ENCODE data around the gene SCMH1. TPM values are rescaled to one million over a fixed set of nuclear protein-coding genes. Genes with fewer than 3 reads are reported as not detected.
"Not testable (repeated sequence)": the region's sequence is repeated elsewhere in the genome, so short reads cannot be mapped to it uniquely, and the experiment has no call there.

SCMH1 gene
- total RNA-seq, 1 experiment from 2014 or later = 20.3 TPM

DNA sequence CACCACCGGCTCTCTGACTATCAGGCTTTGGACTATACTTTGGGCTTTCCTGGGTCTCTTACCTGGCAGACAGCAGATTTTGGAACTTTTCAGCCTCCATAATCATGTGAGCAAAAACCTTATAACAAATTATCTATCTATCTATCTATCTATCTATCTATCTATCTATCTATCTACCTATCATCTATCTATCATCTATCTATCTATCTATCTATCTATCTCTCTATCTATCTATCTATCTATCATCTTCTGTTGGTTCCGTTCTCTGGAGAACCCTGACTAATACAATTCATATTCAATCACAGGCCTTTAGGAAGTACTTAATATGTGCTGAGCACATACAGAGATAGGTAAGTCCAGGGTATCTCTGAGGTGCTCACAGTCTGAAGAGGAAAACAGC lies 18.7 kb upstream of the SCMH1 start:
- in situ Hi-C loops (cut with HindIII; ENCODE audit: low pct_unique_long_range_greater_than_20kb, low sequenced_read_pairs) = no loop called here
- no peak for DNase-seq (ENCODE audit: low read depth)

DNA sequence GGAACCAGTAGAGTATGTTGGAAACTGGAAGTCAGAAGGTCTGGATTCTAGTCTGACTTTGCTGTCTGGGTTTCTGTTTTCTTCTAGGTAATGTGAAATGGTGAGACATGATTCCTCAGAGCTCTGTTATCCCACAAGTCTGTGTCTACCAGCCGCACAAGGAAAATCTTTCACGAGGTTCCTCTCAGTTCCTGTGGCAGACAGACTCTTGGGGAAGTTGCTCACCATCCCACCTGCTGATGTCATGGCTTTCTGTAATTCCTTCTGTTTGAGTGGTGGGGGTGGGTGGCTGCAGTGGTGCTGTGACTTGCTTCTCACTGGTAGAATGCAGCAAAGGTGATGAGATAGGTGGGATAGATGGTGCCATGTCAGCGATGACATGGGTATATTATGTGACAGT lies 17.1 kb upstream of the SCMH1 start:
- in situ Hi-C loops (cut with HindIII; ENCODE audit: low pct_unique_long_range_greater_than_20kb, low sequenced_read_pairs) = no loop called here
- DNase-seq (ENCODE audit: low read depth) = no peak

DNA sequence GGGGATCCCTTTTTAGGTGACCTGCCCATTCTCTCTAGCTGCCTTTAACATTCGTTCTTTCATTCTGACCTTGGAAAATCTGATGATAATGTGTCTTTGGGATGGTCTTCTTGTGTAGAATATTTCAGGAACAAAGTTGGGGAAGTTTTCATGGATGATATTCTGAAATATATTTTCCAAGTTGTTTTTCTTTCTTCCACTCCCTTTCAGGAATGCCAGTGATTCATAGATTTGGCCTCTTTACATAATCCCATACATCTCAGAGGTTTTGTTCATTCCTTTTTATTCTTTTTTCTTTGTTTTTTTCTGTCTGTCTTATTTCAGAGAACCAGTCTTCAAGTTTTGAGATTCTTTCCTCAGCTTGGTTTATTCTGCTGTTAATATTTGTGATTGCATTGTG lies 13.9 kb upstream of the SCMH1 start:
- in situ Hi-C loops (cut with HindIII; ENCODE audit: low pct_unique_long_range_greater_than_20kb, low sequenced_read_pairs) = no loop called here
- DNase-seq (ENCODE audit: low read depth) = no peak

DNA sequence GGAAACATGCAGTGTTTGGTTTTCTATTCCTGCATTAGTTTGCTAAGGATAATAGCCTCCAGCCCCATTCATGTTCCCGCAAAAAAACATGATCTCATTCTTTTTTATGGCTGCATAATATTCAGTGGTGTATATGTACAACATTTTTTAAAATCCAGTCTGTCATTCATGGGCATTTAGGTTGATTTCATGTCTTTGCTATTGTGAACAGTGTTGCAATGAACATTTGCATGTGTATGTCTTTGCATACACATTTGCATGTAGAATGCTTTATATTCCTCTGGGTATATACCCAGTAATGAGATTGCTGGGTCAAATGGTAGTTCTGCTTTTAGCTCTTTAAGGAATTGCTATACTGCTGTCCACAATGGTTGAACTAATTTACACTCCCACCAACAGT lies 9.0 kb upstream of the SCMH1 start:
- in situ Hi-C loops (cut with HindIII; ENCODE audit: low pct_unique_long_range_greater_than_20kb, low sequenced_read_pairs); DNase-seq (ENCODE audit: low read depth): not testable (repeated sequence)

DNA sequence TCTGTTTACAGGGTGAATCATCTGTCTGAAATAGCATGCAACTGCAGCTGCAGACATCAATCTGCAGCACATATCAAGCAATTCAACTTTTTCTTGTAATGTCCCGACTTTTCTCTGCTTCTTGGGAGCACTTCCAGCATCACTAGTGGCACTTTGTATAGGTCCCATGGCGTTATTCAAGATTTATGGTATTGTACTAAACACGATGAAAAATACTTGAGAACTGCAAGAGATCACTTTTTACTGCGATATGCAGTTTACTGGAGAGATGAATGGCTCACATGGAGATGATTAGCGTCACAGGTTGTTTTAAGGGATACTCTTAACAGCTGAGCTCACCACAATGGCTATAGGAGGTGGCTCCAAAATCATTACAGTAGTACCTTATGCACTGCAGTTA lies 7.2 kb upstream of the SCMH1 start:
- in situ Hi-C loops (cut with HindIII; ENCODE audit: low pct_unique_long_range_greater_than_20kb, low sequenced_read_pairs) = no loop called here
- no peak for DNase-seq (ENCODE audit: low read depth)

DNA sequence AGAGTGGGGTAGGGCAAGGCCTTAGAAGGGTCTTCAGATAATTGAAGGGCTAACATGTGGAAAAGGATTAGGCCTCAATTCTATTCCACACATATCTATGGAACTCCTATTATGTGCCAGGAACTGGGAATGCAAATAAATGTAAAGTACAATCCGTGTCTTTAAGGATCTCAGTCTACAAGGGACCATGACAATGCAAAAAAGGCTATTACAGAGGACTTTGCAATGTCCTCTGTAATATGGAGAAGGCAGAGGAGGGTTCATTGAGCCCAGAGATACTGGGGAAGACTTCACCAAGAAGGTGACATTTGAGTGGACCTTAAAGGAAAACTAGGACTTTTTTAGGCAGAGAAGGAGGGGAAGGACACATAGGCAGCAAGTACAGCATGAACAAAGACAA lies 4.5 kb upstream of the SCMH1 start:
- in situ Hi-C loops (cut with HindIII; ENCODE audit: low pct_unique_long_range_greater_than_20kb, low sequenced_read_pairs) = no loop called here
- DNase-seq (ENCODE audit: low read depth) = no peak

DNA sequence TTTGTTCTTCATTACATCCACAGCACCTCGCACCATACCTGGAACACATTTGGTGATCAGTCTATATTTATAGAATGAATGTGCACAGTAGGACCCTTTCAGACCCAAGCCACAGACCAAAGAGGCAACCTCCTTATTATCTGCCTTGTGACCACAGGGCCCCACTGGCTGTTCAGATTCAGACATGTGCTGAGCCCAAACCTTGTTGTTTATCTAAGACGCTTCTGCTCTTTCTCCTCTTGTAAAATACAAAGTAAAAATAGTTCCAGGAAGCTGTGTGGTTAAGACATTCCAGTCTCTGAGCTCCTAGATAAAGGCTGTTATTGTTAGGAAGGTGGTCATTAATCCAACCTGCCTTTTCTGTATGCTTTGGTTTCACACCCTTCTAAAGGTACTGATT lies 3.6 kb upstream of the SCMH1 start:
- DNase-seq (ENCODE audit: low read depth) = no peak

DNA sequence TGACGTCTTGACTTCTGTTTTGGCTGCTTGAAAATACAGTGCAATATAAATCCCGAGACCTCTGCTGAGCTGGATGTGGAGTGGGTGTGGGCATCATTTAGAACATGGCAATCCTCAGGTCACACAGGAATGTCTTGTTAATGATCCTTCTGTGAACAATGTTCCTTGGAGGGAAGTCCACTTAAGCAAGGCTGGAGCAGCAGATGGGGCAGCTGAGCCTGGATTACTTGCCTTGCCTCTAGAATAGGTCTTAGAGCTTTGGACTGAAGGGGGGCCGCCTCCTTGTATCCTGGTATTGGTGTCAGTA lies 926 bp upstream of the SCMH1 start:
- in situ Hi-C loops (cut with HindIII; ENCODE audit: low pct_unique_long_range_greater_than_20kb, low sequenced_read_pairs) = no loop called here
- no peak for DNase-seq (ENCODE audit: low read depth)

More for the DNA sequence above, 3.6 kb upstream of the SCMH1 start:
- in situ Hi-C loops (cut with HindIII; ENCODE audit: low pct_unique_long_range_greater_than_20kb, low sequenced_read_pairs) = no loop called here

DNA sequence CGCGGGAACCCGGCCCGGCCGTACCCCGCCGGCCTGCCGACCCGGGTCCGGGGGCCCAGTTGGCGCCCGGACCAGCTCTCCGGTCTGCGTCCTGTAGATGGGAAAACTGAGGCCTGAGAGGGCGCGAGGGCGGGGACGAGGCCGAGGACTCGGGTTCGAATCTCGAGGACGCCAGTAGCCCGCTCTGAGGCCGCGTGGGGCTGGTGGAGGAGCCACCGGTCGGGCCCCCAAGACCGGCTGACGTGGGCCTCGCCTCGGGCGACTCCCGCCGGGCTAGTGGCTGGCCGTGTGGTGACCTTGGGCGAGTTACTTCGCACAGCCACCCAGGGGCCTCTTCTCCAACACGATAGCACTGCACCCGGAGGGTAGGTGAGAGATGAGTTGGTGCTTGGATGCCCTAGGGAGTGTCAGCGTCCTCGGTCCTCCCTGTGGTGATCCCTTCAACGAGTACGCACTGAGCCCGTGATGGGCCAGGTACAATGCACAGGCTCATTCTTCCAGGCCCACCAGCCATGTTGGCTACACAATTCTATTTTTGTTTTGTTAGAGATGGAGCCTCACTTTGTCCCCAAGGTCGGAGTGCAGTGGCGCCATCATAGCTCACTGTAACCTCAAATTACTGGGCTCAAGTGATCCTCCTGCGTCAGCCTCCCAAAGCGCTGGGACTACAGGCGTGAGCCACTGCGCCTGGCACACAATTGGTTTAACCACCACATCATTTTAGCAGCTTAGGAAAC lies 404 bp upstream of the SCMH1 start:
- DNase-seq (ENCODE audit: low read depth) = peak; percentile 30

DNA sequence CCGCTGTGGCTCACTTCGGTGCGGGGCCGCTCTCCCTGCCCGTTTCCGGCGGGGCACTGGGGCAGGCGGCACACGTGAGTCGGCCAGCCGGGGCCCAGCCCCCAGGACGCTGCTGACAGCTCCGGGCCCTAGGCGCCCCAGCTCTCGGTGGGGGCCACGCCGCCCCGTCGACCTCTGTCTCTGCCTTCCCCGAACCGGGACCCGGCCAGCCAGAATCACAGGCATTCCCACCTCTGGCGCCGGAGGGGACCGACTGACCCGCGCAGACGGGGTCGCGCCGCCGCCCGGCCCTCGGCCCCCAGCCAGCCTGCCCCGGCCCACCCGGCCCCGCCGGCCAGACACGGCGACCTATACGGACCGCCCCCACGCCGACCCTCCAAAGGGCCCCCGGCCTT lies 755 bp downstream of the SCMH1 start:
- peak; percentile 39 for DNase-seq (ENCODE audit: low read depth)
- in situ Hi-C loops (cut with HindIII; ENCODE audit: low pct_unique_long_range_greater_than_20kb, low sequenced_read_pairs) = no loop called here

More for the DNA sequence above, 404 bp upstream of the SCMH1 start:
- in situ Hi-C loops (cut with HindIII; ENCODE audit: low pct_unique_long_range_greater_than_20kb, low sequenced_read_pairs) = no loop called here

DNA sequence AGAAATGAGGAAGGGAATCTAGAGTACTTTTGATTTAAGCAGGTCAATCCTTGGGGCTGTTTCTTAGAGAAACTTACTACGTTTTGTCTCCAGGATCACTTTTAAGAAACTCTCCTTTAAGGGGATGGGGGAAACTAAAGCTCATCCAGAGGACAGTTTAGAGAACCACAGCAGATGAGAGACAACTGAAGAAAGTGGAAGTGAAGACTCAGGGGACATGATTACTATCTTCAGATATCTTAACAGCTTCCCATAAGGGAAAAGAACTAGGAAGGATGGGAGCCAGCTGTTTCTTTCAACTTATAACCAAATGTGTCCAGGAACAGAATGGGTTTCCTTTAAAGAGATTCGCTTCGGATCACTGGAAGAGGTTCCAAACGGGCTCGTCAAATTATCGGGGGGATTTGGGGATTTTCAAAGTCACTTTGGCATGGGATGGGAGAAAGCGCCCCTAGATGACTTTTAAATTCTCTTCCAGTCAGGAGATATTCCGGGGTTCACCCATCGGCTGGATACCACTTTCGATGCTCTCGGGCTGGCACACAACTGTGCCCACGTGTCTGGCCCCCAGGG lies 1.2 kb downstream of the SCMH1 start:
- DNase-seq (ENCODE audit: low read depth) = no peak
- in situ Hi-C loops (cut with HindIII; ENCODE audit: low pct_unique_long_range_greater_than_20kb, low sequenced_read_pairs) = no loop called here

DNA sequence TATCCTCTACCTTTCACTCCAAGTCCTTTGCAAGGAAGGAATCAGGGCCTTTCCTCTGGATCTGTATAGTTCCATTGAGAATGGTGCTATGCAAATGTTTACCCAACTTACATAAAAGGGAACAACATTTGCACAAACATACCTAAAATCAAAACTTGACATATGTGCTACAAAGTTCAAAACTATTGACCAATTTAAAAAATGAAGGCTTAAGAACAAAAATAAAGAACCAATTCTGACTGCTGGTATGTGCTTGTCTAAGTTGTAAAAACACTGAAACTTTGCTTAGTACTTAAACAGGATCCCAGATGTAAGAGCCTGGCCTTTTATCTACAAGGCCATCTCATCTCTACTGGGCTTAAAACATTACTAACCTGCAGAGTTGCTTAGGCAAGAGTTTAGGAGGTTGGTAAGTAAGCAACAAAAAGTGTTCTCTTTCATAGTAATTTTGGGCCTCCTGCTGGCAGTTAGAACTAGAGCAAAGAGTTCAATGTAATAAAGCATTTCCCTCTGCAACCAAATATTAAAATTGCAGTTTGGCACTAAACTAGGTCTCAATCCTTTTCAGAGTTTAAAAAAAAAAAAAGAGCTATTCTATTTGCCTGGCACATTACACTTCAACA lies 2.0 kb downstream of the SCMH1 start:
- in situ Hi-C loops (cut with HindIII; ENCODE audit: low pct_unique_long_range_greater_than_20kb, low sequenced_read_pairs) = no loop called here
- peak; percentile 21 for DNase-seq (ENCODE audit: low read depth)

DNA sequence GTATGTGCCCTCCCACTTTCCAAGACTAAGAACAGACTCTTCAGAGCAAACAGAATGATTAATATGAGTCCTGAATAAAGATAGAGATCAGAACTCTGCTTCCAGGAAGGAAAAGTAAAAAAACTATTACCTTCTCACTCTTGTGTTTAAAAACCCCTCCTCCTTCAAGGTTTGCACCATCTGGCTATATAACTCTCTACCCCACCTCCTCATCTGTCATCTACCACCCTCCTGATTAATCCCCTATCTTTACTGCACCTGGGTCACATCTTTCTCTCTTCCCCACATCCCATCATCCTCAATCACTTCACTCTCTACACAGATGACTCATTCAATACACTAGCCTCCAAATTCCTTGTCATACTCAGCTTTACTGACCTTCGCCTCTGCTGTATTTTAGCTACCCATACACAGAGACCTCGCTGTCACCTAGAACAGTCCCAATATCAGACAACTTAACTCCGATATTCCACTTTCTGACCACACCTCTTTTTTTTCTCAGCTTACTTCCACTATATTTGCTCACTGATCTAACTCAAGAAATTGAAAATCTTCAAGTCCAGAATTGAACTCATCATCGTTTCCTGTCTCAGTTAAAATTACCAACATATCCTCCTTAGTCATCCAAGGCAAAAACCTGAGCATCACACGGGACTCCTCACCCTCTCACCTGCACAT lies 3.7 kb downstream of the SCMH1 start:
- in situ Hi-C loops (cut with HindIII; ENCODE audit: low pct_unique_long_range_greater_than_20kb, low sequenced_read_pairs) = no loop called here
- peak; percentile 38 for DNase-seq (ENCODE audit: low read depth)

DNA sequence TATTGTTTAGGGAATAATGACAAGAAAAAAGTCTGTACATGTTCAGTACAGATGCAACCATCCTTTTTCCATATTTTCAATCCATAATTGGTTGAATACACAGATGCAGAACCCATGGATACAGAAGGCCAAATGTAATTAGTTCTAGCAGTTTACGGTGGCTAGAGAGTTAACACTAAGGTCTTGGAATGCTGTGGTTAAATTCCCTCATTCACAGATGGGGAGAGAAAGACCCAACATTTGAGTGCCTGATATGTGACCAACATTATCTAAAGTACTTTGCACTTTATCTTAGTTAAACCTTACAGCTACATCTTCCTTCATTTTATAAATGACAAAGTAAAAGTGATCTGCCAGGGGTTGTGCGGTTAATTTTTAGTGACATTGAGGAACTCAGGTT lies 5.3 kb downstream of the SCMH1 start:
- in situ Hi-C loops (cut with HindIII; ENCODE audit: low pct_unique_long_range_greater_than_20kb, low sequenced_read_pairs) = no loop called here
- no peak for DNase-seq (ENCODE audit: low read depth)

DNA sequence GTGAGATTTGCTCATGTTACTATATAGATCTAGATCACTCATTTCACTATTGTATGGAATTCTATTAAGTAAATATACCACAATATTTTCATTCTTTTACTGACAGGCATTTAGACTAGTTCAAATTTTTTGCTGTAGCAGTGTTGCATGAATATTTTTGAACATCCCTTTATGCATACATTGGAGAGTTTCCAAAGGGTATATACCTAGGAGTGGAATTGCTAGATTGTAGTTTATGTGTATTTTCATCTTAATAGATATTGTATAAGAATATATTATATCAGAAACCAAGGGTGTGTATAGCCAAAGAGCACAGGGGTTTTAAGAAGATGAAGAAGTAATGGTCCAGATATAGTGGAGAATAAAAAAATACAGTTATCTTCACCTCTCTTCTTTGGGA lies 6.2 kb downstream of the SCMH1 start:
- in situ Hi-C loops (cut with HindIII; ENCODE audit: low pct_unique_long_range_greater_than_20kb, low sequenced_read_pairs) = no loop called here
- no peak for DNase-seq (ENCODE audit: low read depth)

DNA sequence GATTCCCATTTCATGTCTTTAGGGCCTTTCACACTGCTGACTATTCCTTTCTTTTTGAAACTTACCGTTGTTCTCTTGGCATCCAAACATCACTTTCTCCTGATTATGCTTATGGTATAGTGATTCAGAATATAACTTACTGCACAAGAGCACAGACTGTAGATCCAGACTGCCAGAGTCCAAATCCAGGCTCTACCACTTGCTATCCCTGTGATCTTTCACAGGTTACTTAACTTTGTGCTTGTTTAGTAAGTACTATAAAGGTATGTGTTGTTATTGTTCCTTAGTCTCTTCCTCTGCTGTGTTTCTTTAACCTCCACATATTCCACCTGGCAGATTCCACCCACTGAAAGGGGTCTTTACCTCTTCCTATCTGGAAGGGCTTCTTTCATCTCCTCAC lies 8.4 kb downstream of the SCMH1 start:
- in situ Hi-C loops (cut with HindIII; ENCODE audit: low pct_unique_long_range_greater_than_20kb, low sequenced_read_pairs) = no loop called here
- no peak for DNase-seq (ENCODE audit: low read depth)

DNA sequence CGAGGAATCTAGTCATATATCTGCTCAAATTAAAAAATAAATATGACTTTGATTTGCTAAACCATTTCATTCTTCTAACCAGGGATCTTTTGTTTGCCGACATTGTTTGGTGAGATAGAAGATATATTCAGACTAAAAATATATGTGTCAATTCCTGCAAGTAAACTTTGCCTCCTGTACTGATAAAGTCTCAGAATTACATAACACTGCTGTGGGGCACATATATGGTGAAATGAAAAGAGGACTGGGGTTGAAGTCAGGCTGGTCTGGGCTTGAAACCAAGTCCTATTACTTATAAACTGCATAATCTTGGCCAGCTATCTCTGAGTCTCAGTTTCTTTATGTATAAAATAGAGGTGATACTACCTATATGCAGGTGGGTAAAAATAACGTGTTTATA lies 9.8 kb downstream of the SCMH1 start:
- DNase-seq (ENCODE audit: low read depth) = no peak
- in situ Hi-C loops (cut with HindIII; ENCODE audit: low pct_unique_long_range_greater_than_20kb, low sequenced_read_pairs) = no loop called here

DNA sequence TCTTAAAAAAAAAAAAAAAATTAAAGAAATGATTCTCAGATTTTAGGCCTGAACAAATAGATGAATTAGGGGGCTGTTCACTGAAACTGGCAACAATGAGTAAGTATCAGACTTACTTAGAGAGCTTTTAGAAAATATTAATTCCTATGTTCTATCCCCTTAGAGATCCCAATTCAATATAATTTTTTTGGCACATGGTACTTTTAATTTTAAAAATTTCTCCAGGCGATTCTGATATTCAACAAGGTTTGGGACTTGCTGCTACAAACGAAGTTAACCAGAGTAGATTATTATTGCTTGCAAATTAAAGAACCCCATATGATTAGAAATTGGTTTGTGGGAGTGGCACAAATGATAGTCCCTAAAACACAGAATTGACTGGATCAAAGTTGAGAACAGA lies 11.4 kb downstream of the SCMH1 start:
- in situ Hi-C loops (cut with HindIII; ENCODE audit: low pct_unique_long_range_greater_than_20kb, low sequenced_read_pairs) = no loop called here
- no peak for DNase-seq (ENCODE audit: low read depth)

DNA sequence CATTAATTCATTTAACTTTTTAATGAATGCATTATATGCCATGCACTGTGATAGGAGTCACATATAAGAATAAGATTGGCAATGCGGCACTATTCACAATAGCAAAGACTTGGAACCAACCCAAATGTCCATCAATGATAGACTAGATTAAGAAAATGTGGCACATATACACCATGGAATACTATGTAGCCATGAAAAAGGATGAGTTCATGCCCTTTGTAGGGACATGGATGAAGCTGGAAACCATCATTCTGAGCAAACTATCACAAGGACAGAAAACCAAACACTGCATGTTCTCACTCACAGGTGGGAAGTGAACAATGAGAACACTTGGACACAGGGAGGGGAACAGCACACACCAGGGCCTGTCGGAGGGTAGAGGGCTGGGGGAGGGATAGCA lies 12.9 kb downstream of the SCMH1 start:
- DNase-seq (ENCODE audit: low read depth); in situ Hi-C loops (cut with HindIII; ENCODE audit: low pct_unique_long_range_greater_than_20kb, low sequenced_read_pairs): not testable (repeated sequence)

Data from Caki2 (cell line).